Stimulated activated CD8-positive, alpha-beta memory T cell treated with anti-CD3 and anti-CD28 coated beads, Interleukin-15, amount 100 ng/mL, for 48 hours (primary cell): ENCODE measurements around the gene PAM16.
"Not testable (repeated sequence)": the region's sequence is repeated elsewhere in the genome, so short reads cannot be mapped to it uniquely, and the experiment has no call there.

ENCODE experiments used
- DNase-seq, 2 donors: peaks; one replicate each; pipeline ENCODE4 v3.0.0-alpha.2; 2020; ENCODE audit warnings: low read depth in 2 of 2

PAM16 gene

DNA sequence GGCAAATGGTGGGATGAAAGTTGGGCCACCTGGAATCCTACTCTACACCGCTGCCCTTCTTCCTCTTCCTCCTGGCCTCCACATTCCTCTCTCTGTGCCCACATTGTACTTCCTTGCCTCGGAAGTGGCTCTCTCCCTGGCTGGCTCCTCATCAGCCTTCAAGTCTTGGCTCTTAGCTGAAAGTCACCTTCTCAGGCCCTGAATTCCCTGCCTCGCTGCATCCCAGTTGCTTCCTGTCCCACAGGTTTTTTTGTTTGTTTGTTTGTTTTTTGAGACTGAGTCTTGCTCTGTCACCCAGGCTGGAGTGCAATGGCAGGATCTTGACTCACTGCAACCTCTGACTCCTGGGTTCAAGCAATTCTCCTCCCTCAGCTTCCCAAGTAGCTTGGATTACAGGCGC lies 2.6 kb upstream of the PAM16 start:
- DNase-seq: no peak

DNA sequence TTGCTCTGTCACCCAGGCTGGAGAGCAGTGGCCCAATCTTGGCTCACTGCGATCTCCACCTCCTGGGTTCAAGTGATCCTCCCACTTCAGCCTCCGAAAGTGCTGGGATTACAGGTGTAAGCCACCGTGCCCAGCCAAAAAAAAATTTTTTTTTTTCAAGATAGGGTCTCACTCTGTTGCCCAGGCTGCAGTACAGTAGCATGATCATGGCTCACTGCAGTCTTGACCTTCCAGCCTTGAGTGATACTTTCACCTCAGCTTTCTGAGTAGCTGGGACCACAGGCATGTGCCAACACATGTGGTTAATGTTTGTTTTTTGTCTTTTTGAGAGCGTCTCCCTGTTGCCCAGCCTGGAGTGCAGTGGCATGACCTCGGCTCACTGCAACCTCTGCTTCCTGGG lies 1.7 kb upstream of the PAM16 start:
- no peak for DNase-seq

DNA sequence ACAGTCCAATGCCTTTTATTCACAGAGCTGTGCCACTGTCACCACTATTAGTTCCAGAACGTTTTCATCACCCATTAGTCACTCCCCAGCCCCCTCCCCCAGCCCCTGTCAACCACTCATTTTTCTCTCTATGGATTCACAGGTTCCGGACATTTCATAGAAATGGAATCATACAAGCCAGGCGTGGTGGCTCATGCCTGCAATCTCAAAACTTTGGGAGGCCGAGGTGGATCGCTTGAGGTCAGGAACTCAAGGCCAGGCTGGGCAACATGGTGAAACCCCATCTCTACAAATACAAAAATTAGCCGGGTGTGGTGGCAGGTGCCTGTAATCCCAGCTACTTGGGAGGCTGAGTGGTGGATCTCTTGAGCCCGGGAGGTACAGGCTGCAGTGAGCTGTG lies 759 bp upstream of the PAM16 start:
- no peak for DNase-seq

DNA sequence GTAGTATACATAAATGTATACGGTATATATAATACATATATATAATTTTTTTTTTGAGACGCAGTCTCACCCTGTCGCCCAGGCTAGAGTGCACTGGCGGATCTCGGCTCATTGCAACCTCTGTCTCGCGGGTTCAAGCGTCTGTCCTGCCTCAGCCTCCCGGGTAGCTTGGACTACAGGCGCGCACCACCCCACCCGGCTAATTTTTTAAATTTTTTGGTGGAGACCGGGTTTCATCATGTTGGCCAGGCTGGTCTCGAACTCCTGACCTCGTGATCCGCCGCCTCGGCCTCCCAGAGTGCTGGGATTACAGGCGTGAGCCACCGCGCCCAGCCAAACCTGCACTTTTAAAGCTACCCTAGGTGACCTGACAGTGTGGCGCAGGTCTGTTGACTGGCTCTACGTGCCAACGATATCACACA lies 745 bp downstream of the PAM16 start:
- DNase-seq: no peak

DNA sequence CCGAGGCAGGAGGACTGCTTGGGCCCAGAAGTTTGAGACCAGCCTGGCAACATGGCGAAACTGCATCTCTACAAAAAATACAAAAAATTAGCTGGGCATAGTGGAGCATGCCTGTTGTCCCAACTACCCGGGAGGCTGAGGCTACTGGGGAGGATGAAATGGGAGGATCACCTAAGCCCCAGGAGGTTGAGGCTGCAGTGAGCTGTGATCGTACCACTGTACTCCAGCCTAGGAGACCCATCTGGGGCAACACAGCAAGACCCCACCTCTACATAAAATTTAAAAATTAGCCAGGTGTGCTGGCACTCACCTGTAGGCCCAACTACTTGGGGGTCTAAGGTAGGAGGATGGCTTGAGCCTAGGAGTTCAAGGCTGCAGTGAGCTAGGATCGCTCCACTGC lies 1.8 kb downstream of the PAM16 start:
- no peak for DNase-seq

DNA sequence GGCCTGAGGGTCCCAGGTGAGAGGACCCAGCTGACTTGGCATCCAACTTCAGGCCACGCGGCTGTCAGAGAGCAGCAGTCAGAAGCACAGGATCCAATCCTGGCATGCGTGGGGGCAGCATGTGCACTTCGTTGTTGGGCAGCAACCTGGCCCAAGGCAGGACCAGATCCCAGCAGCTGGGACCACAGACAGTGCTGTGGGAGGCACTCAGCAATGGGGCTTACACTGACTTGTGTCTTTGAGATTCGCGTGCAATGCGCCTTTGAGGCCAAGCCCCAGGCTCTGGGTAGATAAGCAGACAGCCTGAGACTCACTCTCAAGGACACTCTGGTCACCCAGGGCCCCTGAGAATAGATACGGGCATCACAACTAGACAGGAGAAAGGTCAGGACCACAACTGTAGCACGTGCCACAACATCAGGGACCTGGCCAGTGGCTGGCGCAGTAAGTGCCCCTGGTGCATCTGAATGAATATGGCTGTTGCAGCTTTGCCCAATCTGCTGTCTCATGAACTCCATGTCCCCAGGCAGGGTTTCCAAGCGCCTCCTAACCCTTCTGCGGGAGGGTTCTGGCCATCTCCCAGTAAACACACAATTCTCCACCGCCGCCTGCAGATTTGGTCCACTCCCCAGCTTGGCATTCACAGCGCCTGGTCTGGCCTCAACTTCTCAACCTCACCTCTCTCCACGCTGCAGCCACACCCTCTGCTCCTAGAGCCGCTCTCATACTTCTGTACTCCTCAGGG lies 3.2 kb downstream of the PAM16 start:
- no peak for DNase-seq

DNA sequence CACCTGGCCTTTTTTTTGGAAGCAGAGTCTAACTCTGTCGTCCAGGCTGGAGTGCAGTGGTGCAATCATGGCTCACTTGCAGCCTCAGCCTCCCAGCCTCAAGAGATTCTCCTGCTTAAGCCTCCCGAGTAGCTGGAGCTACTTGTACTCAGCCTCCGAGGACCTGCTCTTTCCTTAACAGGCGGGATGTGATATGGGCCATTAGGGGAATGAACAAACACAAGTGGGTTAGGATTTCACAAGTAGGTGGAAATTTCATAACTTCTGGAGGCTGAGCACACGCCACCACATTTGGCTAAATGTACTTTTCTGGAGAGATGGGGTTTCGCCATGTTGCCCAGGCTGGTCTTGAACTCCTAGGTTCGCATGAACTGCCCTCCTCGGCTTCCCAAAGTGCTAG lies 4.1 kb downstream of the PAM16 start:
- DNase-seq: no peak

DNA sequence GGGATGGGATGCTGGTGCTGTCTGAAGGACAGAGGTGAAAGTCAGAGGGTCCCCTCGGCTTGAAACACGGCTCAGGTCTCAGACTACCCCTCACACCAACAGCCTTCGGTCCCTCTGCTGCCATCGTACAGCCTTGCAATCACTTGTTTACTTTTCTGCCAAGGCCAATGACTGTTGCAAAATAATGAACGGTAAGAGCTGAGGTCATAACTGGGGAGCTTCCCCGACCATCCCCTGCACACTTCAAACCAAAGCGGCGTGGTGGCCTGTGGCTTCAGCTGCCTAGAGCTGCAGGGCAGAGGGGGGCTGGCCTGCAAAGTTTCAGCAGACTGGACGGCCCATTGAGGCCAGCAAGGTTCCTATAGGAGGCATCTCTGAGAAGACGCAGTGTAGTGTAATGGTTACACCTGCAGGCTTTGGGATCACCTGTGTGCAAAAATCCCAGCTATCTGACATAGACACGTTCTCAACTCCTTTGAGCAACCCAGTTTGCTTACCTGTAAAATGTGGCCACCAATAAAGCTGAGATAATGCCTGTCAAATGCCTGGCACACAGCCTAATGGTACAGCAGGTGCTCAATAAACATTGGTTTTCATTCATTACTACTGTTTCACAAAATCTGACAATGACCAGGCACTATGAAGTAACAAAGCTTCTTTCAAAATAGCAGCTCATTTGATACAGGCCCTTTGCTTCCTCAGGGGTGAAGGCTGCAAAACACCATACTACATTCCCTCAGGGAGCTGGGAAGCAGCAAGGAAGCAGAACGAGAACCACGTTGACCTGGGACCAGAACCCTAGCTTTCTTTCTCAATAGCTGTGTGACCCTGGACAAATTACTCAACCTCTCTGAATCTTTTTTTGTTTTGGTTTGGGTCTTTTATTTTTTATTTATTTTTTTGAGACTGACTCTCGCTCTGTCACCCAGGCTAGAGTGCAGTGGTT lies 5.0 kb downstream of the PAM16 start:
- no peak for DNase-seq

DNA sequence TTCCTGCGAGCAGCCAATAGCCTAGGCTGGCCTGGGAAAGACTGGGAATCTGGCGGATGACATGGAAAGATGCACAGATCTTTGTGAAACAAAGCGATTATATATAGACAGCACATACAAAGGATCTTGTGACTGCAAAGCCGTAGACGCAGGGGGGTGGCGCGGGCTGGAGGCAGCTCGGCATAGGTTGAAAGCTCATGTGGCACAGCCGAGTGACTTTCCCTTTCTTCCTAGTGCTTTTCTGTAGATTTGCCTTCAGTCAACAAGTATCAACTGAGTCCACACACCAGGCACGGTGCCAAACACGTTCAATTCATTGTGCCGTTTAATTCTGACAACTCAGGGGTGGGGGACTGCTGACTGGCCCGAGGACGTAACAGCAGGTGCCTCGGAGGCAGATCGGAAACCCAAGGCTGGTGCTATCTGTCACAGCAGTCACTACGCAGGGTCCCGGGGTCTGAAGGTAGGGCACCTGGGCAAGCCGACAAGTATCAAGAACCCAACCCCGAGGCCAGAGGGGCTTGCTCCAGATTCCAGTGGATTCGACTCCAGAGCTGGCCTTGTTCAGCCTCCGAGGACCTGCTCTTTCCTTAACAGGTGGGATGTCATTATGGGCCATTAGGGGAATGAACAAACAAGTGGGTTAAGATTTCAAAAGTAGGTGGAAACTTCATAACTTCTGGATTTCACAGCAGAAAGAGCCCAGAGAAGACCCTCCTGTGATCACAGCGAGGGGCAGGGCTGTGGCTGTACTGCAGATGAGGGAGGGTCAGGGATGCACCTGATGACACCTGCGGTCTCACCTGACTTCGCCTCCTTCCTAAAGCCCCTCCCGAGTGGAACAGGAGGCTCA lies 5.9 kb downstream of the PAM16 start:
- no peak for DNase-seq

DNA sequence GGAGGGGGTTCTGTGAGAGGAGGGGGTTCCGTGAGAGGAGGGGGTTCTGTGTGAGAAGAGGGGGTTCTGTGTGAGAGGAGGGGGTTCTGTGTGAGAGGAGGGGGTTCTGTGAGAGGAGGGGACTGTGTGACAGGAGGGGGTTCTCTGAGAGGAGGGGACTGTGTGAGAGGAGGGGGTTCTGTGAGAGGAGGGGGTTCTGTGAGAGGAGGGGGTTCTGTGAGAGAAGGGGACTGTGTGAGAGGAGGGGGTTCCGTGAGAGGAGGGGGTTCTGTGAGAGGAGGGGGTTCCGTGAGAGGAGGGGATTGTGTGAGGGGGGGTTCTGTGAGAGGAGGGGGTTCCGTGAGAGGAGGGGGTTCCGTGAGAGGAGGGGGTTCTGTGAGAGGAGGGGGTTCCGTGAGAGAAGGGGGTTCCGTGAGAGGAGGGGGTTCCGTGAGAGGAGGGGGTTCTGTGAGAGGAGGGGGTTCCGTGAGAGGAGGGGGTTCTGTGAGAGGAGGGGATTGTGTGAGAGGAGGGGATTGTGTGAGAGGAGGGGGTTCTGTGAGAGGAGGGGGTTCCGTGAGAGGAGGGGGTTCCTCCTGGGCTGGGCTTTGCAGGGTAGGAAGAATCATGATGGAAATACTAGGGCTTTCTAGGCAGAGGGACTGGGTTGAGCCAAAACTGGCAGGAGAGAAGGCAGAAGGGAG lies 6.7 kb downstream of the PAM16 start:
- not testable (repeated sequence) for DNase-seq

DNA sequence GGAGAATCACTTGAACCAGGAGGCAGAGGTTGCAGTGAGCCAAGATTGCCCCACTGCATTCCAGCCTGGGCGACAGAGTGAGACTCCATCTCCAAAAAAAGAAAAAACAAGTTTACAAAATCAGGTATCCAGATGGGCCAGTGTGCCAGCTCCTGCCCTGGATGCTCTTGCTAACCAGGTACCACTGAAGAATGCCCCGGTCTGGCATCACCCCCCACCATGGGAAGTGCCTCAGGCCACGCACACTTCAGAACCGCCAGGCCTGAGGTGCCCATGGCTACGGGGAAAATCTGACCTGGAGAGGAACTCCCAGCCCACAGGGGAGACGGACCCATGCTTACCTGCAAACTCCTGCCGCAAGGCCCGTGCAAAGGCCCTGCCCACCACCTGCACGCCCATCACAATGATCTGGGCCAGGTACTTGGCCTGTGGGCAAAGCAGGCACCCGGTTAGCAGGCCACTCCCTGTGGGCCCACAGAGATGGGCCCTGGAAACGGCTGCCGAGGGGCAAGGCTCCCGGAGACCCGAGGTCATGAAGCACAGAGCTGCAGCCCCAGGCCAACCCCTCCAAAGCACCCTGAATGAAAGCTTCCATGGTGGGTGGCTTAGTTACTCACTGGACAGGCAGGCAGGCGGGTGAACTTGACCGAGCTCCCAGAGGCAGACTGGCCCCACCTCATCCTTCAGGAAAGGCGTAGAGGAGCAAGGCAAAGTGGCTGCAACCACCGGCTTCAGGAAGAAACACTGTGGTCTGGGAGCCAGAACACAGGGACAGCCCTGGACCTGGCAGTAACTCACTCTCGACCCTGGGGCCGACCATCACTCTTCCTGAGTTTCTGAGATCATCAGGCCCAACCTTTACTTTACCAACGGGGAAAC lies 8.0 kb downstream of the PAM16 start:
- DNase-seq: no peak

DNA sequence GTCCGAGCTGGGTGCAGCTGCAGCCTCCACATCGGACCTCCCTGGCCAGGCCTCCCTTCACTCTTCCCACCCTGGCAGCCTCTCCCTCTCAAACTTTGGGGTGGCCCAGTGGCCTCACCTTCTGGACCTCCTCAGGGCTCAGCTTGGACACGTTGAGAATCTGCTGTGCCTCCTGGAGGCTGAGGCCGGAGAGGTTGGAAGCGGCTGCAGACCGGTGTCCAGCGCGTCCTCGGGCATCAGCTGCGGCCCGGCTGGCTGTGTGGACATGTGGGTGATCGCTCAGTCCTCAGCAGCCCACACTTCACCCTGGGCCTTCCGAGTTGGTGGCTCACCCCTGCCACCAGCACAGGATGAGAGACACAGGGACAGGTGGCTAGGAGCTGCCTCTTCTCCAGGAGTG lies 9.9 kb downstream of the PAM16 start:
- no peak for DNase-seq

DNA sequence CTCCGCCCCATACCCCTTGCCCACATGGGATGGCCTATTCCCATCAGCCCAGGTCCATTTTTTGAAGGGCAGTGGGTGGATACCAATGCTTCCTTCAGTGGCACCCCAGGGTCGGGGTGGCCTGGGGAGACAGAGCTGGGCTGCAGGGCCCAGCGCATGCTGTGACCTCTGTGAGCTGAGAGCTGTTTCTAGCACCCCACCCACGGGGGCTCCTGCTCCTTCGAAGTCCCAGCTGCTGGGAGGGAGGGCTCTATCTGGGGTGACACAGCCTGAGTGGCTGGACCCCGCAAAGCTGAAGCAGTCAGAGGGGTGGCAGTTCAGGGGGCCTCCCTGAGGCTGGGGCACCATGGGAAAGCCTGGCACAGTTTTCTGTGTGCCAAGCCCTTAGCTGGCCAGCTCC lies 10.7 kb downstream of the PAM16 start:
- DNase-seq: no peak

DNA sequence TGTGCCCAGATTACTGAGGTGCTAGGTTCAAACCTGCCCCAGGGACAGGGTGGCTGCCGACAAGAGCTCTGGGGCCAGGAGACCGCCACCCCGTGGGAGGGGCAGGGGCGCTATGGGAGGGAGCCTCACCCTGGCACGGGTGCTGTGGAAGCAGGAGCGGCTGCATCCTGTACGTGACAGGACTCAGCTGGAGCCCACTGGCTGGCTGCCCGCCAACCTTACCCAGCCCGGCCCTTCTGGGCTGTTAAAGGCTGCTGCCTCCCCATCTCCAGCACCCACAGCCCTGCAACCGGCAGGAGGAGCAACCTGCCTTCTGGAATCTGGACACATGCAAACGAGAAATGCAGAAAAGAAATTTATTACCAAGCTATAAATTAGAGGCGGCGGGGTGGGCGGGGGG lies 11.2 kb downstream of the PAM16 start:
- no peak for DNase-seq

DNA sequence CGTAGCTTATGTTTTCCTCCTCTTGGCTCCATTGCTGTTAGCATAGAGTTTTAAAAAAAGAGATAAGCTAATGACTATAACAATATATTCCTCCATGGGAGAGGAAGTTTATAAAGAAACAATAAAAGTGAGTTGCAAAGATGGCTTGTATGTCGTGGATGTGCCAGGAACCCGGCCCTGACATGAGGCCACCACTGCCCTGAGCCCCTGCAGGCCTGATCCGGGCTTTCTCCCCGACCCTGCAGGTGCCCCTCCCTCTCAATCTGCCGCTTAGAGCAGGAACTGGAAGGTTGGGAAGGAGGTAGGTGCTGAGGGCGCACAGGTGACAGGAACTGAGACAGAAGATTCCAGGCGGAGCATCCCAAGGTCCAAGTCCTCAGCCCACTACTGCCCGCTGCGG lies 11.7 kb downstream of the PAM16 start:
- no peak for DNase-seq

DNA sequence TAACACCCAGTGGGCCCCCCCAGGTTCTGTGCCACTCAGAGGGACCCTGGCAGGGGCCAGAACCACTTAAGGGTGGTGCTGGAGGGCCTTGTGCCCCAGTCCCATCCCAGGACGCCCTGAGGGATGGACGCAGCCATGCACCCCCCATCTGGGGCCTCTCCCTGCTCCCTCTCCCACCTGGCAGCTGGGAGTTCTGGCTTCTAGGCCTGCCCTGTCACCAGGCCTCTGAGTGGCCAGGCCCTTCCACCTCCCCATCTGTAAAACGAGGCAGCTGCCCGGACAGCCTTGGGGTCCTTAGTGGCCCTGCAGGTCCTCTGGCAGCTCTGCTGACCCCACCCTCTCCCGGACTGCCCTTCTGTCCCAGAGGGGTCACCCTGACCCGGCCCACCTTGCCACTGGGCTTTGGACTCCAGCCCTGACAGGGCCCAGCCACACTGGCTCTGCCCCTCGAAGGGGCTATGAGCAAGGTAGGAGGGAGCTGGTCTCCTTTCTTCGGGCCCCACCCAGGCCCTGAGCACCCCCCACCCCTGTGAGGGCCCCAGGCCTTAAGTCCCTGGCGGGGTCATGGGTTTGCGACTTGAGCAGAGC lies 12.3 kb downstream of the PAM16 start:
- DNase-seq: no peak

DNA sequence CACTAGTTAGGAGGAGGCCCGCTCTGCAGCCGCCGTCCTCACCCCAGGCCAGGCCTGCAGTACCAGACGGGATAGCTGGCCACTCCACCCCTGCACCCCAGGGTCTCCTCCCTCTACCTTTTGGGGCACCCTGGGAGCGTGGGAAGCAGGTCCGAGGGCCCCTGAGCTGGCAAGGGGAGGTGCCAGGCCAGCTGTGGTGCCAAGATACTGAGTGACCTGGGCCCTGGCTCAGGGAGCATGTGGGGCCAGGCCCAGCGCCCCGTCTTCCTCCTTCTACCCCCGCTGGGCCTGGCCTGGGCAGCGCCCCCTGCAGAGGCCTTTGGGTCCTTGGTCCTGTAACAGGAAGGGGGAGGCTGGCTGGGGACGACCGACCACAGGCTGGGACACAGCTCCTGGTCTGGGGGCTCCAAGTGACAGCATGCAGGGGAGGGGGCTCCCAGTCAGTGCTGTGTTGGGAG lies 13.0 kb downstream of the PAM16 start:
- DNase-seq: no peak

DNA sequence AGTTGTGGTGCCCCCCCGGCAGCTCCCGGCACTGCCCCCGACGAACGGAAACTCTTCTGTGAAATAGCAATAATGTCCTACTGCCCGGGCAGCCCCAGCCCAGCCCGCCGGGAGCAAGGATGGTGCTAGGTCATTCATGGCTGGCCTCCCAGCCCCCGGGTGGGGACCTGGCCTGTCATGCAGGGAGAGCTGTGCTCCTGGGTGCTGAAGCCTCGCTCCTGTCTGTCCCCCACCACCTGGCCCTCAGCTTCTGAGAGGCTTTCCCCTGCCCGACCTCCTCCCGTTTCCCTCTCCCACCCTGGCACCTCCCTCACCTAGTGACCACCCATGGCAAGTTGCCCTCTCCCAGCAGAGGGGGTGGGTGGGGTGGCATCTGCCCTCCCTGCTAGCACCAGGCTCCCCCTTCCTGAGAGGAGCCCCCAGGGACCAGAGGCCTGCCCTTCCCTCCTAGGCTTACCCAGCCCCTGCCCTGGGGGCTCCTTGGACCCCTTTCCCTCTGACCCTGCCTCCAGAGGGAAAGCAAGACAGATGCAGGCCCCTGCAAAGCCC lies 13.5 kb downstream of the PAM16 start:
- no peak for DNase-seq

DNA sequence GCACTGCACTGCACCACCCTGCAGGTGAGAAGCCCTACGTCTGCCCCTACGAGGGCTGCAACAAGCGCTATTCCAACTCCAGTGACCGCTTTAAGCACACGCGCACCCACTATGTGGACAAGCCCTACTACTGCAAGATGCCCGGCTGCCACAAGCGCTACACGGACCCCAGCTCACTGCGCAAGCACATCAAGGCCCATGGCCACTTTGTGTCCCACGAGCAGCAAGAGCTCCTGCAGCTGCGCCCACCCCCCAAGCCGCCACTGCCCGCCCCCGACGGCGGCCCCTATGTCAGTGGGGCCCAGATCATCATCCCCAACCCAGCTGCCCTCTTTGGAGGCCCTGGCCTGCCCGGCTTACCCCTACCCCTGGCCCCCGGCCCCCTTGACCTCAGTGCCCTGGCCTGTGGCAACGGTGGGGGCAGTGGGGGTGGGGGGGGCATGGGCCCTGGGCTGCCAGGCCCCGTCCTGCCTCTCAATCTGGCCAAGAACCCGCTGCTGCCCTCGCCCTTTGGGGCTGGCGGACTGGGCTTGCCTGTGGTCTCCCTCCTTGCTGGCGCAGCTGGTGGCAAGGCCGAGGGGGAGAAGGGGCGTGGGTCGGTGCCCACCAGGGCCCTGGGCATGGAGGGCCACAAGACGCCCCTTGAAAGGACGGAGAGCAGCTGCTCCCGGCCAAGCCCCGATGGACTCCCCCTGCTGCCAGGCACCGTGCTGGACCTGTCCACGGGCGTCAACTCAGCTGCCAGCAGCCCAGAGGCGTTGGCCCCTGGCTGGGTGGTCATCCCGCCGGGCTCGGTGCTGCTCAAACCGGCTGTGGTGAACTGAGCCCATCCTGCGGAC lies 14.2 kb downstream of the PAM16 start:
- no peak for DNase-seq
